IPS-NIHi7 (cell line): ENCODE results near the gene USP7.

ENCODE experiments used
- DNase-seq: peaks from one replicate; pipeline ENCODE4 v3.0.0; 2012; ENCODE audit warnings: mixed read lengths; ENCODE audit errors: extremely low spot score

Gene USP7

DNA sequence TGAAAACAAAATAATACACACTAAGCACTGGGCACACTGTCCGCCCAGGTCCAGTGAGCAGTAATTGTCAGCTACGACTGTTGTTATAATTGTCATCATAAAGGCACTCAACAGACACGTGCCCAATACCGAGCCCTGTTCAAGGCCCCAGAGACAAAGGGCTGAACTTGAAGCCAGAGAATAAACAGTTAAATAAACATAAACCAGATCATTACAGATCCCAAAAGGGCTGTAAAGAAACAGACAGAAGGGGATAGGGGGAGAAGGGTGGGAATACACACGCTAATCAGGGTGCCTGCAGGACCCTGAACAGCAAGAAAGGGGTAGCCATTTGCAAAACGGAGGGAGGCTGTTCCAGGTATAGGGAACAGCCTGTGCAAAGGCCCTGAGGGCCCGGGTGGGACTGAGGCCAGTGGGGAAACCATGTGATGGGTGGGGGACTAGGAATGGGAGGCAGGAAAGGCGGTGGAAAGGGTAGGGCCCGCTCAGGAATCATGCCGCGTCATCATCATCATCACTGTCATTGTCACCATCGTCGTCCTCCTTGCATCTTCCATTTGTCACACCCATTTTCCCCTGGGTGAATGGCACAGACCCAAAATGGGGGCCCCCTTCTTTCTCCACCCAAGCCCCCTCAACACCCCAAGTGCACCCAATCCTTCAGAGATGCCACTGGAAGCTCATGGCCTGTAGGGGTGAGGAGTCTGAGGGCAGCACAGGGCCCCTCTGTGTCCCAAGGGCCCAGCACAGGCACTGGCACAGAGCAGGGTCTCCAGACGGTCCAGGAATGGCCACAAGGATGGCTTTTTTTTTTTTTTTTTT, 101.2 kb downstream of the USP7 start:
- DNase-seq: no peak

DNA sequence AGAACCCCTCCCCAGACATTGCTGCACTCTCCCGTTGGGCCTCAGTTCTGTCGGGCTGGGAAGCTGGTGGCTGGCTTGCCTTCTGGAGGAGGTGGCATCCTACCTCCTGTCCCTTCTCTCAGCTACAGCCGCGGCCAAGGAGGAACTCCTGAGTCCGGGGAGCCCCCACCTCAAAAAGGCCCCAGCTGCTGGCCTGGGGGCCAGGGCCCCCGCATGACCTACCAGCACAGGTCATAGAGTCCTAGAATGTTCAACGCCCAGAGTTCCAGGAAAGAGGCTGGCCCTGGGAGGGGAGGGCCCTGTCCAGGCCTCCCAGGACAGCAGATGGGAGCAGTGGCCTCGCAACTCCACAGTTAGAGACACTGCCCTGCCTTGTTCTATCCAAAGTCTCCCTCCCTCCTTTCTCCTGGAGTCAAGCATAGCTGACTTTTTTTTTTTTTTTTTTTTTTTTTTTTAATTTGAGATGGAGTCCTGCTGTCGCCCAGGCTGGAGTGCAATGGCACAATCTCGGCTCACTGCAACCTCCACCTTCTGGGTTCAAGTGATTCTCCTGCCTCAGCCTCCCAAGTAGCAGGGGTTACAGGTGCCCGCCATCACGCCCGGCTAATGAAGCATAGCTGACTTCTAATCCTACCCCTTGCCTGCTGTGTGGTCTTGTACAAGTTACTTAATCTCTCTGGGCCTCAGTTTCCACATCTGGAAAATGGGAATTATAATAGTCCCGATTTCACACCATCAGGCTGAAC, 102.0 kb downstream of the USP7 start:
- no peak for DNase-seq

DNA sequence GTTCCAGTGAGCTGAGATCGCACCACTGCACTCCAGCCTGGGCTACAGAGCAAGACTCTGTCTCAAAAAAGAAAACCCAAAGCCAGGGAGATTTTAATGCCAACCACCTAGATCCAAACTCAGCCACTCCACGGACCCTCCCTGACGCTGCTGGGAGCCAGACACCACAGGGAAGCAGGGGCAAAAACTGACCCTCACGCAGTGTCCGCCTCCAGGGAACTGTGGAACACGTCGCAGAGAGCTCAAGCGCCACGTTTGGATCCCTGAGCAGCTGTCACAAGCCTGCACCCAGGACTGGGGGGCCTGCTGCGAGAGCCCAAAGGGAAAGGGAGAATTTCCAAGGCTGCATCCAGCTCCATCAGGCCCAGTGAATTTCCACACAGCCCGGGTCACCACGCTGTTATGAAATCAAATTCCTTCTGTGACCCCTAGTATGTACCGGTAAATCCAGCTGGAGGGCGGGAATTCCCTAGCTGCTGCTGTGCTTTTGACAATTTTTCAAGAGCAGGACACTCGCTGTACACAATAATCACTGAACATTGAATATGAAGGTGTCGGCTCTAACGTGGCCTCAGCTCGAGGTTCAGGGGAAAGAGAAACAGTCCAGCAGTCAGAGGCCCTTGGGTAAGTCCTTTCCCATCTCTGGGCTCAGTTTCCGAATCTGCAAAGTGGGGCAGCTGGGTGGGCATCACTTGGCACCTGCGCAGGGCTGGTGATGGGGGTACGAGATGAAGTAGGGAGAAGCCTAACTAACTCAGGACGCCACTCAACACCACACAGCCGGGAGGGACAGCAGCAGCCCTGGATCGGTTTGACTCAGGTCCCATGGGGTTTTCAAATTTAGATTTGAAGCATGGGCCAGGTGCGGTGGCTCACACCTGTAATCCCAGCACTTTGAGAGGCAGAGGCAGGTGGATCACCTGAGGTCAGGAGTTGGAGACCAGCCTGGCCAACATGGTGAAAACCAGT, 103.5 kb downstream of the USP7 start:
- no peak for DNase-seq

DNA sequence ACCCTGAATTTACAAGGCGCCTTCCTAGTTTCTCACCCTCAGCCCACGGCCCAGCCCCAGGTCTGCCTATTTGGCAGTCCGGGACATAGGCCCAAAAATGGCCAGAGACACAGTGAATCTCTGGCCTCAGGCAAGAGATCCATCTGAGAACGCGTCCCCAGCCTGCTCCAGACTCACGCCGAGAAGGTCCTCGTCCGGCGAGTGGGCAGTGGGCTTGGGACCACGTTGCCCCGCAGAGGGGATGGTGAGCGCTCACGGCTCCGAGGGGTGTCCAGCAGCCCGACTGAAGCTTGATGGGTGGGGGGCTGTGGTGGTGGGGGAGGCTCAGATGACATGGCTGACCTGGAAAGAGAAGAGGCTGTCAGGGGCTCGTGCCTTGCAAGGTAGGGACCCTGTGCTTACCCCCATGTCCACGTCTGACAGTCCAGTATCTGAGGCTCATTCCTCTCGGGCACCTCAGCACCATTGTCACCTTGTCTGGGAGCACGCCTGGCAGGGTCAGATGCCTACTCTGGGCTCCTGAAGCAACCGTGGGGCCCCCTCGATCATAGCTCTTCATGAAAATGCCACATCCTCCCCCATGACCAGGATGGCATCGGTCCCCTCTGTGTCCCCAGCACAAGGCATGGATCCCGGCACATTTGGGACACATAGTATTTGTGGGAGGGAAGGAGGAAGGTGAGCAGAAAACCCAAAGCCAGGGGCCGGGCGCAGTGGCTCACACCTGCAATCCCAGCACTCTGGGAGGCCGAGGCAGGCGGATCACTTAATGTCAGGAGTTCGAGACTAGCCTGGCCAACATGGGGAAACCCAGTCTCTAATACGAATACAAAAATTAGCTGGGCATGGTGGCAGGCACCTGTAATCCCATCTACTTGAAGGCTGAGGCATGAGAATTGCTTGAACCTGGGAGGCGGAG, 104.5 kb downstream of the USP7 start:
- DNase-seq: no peak

DNA sequence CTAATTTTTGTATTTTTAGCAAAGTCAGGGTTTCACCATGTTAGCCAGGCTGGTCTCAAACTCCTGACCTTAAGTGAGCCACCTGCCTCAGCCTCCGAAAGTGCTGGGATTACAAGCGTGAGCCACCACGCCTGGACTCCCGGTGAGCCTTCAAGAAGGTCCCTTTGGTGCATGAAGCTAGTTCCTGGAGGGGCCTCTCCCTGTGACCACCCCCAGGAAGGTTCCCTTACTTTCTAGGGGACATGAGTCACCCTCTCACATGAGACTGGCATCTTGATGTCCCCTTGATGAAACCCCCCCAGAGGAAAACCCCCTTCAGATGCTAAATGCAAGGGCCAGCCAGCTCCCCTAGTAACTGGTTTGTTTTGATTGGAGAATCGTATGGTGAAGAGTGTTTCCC, 107.7 kb downstream of the USP7 start:
- DNase-seq: no peak

DNA sequence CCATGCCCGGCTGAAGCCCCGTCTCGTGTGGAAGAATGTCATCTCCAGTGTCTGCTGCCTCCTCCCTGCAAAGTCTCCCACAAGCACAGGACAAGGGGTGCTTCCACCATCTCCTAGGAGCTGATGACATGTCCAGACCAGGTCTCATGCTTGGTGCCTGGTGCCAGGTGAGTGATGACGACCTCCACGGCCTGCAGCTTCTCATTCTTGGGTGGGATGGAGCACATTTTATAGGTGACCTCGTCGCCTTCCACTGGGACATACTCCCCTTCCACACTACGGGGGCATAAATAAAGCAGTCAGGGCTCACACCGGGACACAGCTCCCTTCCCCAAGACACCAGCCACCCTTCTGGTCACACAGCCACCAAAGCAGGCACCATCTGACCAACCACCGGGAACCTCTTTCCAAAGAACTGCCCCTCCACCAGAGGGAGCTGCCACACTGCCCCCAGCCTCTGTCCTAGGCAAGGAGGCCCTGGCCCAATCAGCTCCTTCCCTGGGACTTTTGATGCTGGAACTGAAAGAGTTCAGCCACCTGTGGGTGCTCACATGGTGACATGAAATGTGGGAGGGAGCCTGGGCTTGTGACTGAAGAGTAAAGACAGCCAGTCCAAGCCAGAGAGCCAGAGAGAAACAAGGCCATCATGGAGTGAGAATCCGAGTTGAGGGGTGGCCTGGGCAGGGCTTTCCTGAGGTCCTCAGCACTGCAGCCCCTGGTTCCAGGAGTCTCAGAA, 108.5 kb downstream of the USP7 start:
- no peak for DNase-seq

DNA sequence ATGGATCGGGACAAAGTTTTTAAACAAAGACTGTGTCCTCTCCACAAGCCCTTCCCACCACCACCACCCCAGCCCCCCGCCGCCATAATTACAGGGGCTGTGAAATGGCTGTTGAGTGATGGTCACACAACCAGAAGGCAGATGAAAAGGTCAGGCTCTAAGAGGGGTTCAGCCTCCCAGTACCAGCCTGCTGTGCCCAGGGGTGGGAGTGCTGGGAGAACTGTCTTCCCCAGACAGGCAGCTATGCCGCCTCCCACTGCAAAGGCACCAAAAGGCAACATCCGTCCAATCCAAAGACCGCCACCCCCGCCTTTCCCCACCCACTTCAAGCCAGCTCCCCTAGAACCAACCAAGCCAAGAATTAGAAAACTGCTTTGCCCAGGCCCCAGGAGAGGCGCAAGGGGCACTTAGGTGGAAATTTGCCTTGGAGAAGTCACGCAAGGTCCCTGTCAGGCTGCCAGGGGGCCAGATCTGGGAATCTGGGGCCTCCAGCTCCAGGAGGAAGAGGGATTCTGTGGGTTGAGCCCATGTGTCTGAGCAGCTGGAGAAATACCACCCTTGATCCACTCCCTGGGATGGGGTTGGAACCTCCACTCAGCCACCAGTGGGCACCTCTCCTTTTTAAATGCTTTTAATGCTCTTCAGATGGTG, 109.3 kb downstream of the USP7 start:
- DNase-seq: no peak

DNA sequence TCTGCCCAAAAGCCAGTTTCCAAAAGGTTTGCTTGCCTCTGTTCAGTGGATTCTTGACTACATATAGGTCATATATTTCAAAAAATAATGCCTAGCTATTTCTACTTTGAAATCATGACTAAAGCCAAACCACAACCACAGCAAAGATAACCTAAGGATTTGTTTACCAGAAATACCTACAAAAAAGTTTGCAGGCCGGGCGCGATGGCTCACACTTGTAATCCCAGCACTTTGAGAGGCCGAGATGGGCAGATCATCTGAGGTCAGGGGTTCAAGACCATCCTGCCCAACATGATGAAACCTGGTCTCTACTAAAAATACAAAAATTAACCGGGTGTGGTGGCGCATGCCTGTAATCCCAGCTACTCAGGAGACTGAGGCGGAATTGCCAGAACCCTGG, 110.1 kb downstream of the USP7 start:
- DNase-seq: no peak

DNA sequence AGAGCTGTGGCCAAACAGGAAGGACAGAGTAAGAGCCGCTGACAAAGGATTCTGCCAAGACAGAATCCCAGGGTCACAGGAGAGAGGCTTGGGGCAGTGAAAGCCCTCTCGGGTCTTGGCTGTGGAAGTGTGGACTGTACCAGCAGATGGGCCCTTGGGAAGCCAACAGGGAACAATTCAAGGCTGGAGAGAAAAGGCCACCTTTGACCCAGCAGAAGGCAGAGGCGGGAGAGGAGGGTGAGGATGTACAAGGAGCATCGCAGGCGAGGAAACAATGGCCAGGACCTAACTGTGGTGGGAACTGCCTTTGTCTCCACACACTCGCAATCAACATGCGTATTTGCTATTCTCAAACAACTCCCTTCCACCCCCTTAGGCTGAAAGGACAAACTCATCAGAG, 110.6 kb downstream of the USP7 start:
- no peak for DNase-seq

DNA sequence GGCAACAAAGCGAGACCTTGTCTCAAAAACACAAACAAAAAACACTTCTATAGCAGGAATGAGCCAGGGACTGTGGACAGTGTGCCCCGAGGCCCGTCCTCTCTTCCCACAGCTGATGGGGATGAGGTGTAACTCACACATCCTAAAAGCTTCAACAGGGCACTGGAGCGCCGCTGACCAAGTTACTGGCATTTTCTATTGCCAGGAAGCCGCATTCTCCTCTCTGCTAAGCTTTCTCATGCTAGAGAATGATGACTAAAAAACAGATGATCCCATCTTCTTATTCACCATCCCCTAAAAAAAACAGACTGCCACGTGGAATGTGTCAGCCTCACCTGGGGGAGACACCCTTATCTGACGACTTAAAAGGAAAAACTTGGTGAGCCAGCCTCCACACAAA, 111.2 kb downstream of the USP7 start:
- DNase-seq: no peak

DNA sequence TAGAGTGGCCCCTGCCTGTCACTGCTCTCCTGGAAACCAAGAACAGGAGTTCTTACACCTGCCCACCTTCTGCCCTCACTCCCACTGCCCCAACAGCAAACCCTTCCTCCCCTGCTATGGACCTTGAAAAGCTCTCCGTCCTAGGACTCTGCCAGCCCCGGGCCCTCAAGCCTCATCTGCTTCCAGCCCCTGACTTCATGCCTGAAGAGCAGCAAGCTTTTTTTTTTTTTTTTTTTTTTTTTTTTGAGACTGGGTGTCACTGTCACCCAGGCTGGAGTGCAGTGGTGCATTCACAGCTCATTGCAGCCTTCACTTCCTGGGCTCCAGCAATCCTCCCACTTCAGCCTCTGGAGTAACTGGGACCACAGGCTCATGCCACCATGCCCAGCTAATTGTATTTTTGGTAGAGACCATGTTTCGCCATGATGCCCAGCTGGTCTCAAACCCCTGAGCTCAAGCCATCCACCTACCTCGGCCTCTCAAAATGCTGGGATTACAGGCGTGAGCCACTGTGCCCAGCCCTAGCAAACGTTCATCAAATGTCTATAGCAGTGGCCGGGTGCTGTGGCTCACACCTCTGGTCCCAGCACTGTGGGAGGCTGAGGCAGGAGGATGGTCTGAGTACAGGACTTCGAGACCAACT, 111.8 kb downstream of the USP7 start:
- no peak for DNase-seq

DNA sequence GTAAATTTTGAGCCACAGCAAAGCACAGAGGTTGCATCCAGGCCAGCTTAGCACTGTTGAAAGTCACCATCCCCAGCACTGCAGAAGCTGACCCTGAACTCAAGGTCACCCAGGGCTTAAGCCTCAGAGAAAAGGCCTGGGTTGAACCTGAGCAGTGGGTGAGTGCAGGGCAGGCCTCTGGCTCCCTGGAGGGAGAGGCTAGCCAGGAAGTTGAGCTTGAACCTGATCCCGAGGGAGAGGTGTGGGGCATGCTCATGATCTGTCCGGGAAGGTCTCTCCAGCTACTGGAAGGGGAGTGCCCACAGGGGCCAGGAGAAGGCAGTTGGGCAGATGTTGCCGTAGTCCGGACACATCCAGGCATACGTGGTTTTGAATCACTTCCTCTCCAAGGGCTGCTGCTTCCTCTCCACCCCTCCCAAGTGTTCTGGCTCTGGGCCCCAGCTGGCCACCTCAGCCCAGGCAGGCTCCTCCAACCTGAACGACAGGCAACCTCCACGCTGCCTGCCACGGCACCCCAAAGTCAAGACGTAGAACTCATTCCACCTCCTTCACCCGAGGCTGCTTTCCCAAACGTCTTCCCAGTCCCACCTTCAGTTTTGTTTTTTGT, 113.3 kb downstream of the USP7 start:
- no peak for DNase-seq

DNA sequence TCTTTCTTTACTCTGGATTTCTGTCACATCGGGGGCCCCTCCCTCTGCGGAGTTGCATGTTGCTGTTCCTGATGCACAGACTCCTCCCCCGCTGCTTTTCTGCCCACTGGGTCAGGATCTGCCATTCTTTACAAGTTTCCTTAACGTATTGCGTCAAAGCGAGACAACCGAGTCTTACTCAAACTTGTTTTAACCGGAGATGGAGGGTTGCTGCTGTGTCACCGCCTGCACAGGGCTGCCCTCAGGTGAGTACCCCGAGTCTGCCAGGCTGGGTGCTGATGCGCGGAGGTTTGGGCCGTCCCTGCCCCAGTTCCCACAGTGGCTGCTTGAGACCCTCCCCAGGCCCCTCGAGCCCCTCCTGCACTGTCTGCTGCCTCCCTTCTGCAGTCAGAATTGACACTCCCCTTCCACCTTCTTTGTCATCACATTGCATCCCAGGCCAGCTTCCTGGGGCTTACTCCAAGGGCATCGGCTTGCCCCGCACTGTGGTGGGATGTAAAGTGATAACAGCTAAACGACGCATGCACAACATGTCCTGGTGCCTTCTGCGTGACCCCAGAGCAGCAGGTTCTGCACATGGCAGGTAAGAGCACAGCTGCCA, 114.2 kb downstream of the USP7 start:
- no peak for DNase-seq

DNA sequence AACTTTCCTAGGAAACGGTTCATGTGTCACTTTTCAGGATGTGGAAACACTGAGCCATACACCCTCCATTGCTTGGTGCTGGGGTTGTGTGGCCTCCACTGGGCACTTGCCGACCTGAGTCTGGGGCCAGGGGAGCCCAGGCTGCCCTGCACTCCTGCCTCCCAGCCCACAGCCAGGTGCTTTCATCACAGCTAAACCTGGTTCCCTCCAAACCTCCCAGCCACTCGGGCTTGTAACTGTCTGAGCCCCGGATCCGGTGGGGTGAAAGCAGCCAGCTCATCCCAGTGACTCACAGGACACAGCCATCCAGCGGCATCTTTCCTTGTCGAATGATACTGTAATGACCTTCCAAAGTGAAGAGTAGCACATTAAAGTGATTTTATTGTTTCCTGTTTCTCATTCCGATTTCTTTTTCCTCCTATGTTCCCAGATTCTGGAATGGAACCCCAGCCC, 114.7 kb downstream of the USP7 start:
- no peak for DNase-seq

DNA sequence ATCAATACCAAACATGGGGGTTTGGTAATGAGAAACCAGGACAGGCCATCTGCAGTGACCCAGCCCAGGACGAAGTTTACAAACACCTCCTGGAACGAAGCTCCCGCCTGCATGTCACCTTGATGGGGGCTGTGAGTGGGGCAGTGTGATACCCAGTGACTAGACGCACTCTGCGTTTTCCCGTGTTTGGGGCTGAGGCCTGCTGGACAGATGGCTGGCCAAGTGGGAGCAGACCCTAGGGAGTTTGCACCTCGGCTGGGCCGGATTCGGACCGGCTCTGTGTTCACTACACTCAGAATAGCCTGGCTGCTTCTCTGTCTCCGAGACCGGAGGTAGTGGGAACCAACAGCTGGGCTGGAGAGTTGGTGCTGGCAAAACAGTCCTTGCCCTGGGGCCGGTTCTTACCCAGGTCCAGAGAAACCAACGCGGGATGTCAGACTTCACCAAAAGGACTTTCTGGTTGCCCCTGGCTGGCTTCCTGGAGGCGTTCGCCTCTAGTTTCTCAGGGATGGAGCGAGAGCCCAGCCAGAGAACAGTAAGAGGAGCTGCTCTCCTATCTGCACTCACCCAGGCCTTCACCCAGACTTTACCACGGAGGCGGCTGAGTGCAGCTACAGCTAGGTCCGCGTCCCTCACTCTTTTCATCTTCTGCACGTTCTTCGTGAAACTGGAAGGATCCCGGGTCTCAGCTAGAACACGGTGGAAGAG, 115.3 kb downstream of the USP7 start:
- no peak for DNase-seq

DNA sequence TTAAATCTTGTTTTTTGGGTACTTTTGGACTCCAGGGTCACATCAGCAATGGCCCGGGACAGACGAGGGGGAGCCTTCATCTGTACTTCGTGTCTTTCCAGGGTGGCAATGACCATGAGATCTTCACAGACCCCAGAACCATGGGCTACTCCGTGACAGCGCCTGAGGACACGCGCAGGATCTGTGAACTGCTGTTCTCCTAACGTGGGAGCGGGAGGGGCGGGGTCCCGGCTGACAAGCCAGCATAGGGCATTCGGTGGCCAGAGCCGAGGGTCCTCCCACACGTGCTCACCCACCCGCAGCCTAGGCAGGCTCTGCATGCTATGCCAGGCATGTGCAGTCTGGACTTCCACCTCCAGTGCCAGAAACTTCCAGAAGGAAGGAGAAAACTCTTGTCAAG, 116.1 kb downstream of the USP7 start:
- no peak for DNase-seq

DNA sequence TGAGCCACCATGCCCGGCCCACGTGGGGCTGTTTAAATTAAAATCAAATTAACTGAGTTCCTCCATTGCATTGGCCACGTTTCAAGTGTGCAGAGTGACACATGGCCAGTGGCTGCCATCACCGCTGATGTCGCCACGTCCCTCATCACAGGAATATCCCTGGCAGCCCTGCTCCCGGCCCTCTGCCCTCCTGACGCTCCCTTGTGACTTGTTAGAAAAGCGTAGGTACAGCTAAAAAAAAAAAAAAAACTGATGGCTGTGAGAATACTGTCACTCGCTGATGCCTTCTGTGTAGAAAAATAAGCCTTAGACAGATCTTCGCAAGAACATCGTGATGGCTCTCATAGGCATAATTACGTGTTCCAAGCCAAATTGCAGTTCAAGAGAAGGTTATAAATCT, 116.6 kb downstream of the USP7 start:
- no peak for DNase-seq
